Endothelial cell of umbilical vein (primary cell): ENCODE data around the gene EFNB3. TPM values are rescaled to one million over a fixed set of nuclear protein-coding genes. Genes with fewer than 3 reads are reported as not detected.

Source experiments
- BruUV-seq: library from RNA; stranded (reverse); fragments of 400-500 nt; replicated peaks from 2 replicates; lab custom pipeline; 2021; lab: Mats Ljungman, UMichigan
- CTCF ChIA-PET: fragments of 300-600, 350-600 bp; sonication (Branson Sonifier 250); formaldehyde crosslinking; loops from one replicate; lab custom pipeline; 2021; ENCODE audit warnings: antibody characterized with exemption, inconsistent platforms; lab: Charles Lee
- POLR2A ChIA-PET: fragments of 300-600, 350-600 bp; sonication (Branson Sonifier 250); formaldehyde crosslinking; loops from one replicate; lab custom pipeline; 2021; ENCODE audit warnings: antibody characterized with exemption, inconsistent platforms; lab: Charles Lee
- DNase-seq: peaks from one replicate; pipeline ENCODE4 v3.0.0-alpha.2; 2011; ENCODE audit warnings: low read depth, low spot score
- FAIRE-seq: peaks from 2 replicates; lab custom pipeline; 2011; peaks lifted over from hg19 to GRCh38; lab: Jason Lieb, UNC
- H2AFZ ChIP-seq: 2 replicates; pipeline ENCODE4 v1.6.0; 2012; ENCODE audit warnings: low read depth, low read length, control low read depth, inconsistent platforms
- H3K27ac ChIP-seq: 2 replicates; pipeline ENCODE4 v1.5.1; 2011; ENCODE audit warnings: low read depth, mild to moderate bottlenecking, control low read depth, low read length, moderate library complexity; ENCODE audit not compliant: insufficient read depth
- H3K27me3 ChIP-seq, 2 experiments: 2 replicates each; pipeline versions ENCODE4 v1.6.0 to v1.6.1; 2011; ENCODE audit warnings: low read length in 2 of 2, mixed read lengths in 1 of 2; ENCODE audit not compliant: control insufficient read depth in 2 of 2, insufficient read depth in 2 of 2
- H3K36me3 ChIP-seq, 2 experiments: 2 replicates in 1 of 2; 3 replicates in 1 of 2; pipeline ENCODE4 v1.5.1; 2011; ENCODE audit warnings: low read length in 2 of 2, mild to moderate bottlenecking in 1 of 2, moderate library complexity in 1 of 2; ENCODE audit not compliant: control insufficient read depth in 2 of 2, insufficient read depth in 2 of 2; ENCODE audit errors: extremely low read depth in 1 of 2
- H3K4me1 ChIP-seq: 3 replicates; pipeline ENCODE4 v1.5.1; 2011; ENCODE audit warnings: mild to moderate bottlenecking, low read length; ENCODE audit not compliant: control insufficient read depth, insufficient read depth; ENCODE audit errors: extremely low read depth
- H3K4me2 ChIP-seq: 2 replicates; pipeline ENCODE4 v1.6.1; 2011; ENCODE audit warnings: low read length, control low read depth, mixed read lengths; ENCODE audit not compliant: insufficient read depth
- H3K4me3 ChIP-seq, 3 experiments: fragments of 200-600 bp in 1 of 3; sonication (generic), shearing (Covaris generic) in 1 of 3; replicated peaks in 1 of 3; 2 replicates each; pipeline ENCODE4 v1.5.1; 2011 to 2016; ENCODE audit warnings: control low read depth in 3 of 3, low read length in 3 of 3, mild to moderate bottlenecking in 2 of 3, inconsistent platforms in 1 of 3, low read depth in 1 of 3, moderate library complexity in 1 of 3; ENCODE audit not compliant: insufficient read depth in 1 of 3
- H3K79me2 ChIP-seq: 2 replicates; pipeline ENCODE4 v1.6.0; 2012; ENCODE audit warnings: low read length, inconsistent platforms; ENCODE audit not compliant: control insufficient read depth, insufficient read depth
- H3K9ac ChIP-seq: replicated peaks from 2 replicates; pipeline ENCODE3; 2011; ENCODE audit warnings: low read length, control low read depth; ENCODE audit not compliant: insufficient read depth; ENCODE audit errors: extremely low read depth
- H3K9me1 ChIP-seq: replicated peaks from 3 replicates; pipeline ENCODE4 v1.6.0; 2011; ENCODE audit warnings: mild to moderate bottlenecking, low read length; ENCODE audit not compliant: control insufficient read depth, insufficient read depth; ENCODE audit errors: extremely low read depth
- H3K9me3 ChIP-seq: replicated peaks from 2 replicates; pipeline ENCODE4 v1.5.1; 2012; ENCODE audit warnings: low read length, inconsistent platforms; ENCODE audit not compliant: control insufficient read depth, insufficient read depth
- H4K20me1 ChIP-seq: replicated peaks from 2 replicates; pipeline ENCODE3; 2011; ENCODE audit warnings: mild to moderate bottlenecking, low read length; ENCODE audit not compliant: control insufficient read depth, insufficient read depth; ENCODE audit errors: extremely low read depth
- CTCF ChIP-seq, 2 donors: IDR thresholded peaks; 1 replicate in 1 of 2; 2 replicates in 1 of 2; pipeline ENCODE4 v1.5.1; 2011; ENCODE audit warnings: low read length in 2 of 2, mild to moderate bottlenecking in 2 of 2, moderate library complexity in 2 of 2, control low read depth in 1 of 2, inconsistent platforms in 1 of 2, low read depth in 1 of 2; ENCODE audit not compliant: insufficient read depth in 1 of 2; ENCODE audit errors: extremely low read depth in 1 of 2
- EZH2 ChIP-seq: IDR thresholded peaks from 2 replicates; pipeline ENCODE4 v1.6.1; 2012; ENCODE audit warnings: borderline replicate concordance, low read depth, mild to moderate bottlenecking, moderate library complexity, low read length, inconsistent platforms; ENCODE audit not compliant: severe bottlenecking
- FOS ChIP-seq: IDR thresholded peaks from 2 replicates; pipeline ENCODE4 v1.6.1; 2011; ENCODE audit warnings: mild to moderate bottlenecking, low read length, moderate library complexity, borderline replicate concordance; ENCODE audit not compliant: insufficient read depth
- GATA2 ChIP-seq: IDR thresholded peaks from 2 replicates; pipeline ENCODE4 v1.7.0; 2011; ENCODE audit warnings: low read depth, mild to moderate bottlenecking, moderate library complexity, mixed read lengths, low read length; ENCODE audit not compliant: insufficient read length, insufficient read depth
- JUN ChIP-seq: IDR thresholded peaks from 2 replicates; pipeline ENCODE4 v1.6.1; 2011; ENCODE audit warnings: borderline replicate concordance, low read depth; ENCODE audit not compliant: insufficient read length, insufficient read depth
- MAX ChIP-seq: IDR thresholded peaks from 2 replicates; pipeline ENCODE4 v1.6.1; 2011; ENCODE audit not compliant: insufficient read depth, insufficient read length
- MYC ChIP-seq: IDR thresholded peaks from one replicate; pipeline ENCODE4 v1.6.1; 2011; ENCODE audit warnings: mild to moderate bottlenecking, low read depth, low read length
- POLR2A ChIP-seq: IDR thresholded peaks from 2 replicates; pipeline ENCODE4 v1.6.1; 2012; ENCODE audit warnings: low read depth, mild to moderate bottlenecking, control low read depth, low read length
- POLR2AphosphoS5 ChIP-seq: IDR thresholded peaks from 2 replicates; pipeline ENCODE4 v1.6.1; 2012; ENCODE audit warnings: low read depth, mild to moderate bottlenecking, control low read depth, low read length, moderate library complexity; ENCODE audit not compliant: insufficient read depth
- dilution Hi-C: fragments of 300-500 bp; cut with MboI; formaldehyde crosslinking; loops from one replicate; pipeline ENCODE4 v1.15.0; 2019; ENCODE audit warnings: low sequenced_read_pairs; ENCODE audit not compliant: extremely low pct_ligation_motif_present
- intact Hi-C: fragments of 100-400 bp; cut with micrococcal nuclease; formaldehyde crosslinking; loops from one replicate; pipeline ENCODE4 v1.10.0; 2022
- polyA plus RNA-seq, 4 experiments: library from polyadenylated mRNA; depleted of rRNA in 3 of 4; stranded (reverse) in 3 of 4; unstranded in 1 of 4; fragments of >200 nt; gene quantifications; 2 replicates each; pipeline versions ENCODE4 v1.2.1 to v1.2.3, GENCODE V29; 2011 to 2012; ENCODE audit warnings: missing spikeins in 1 of 4
- total RNA-seq: library from RNA; stranded (reverse); gene quantifications from 2 replicates; pipeline ENCODE4 v1.2.3, GENCODE V29; 2021

The EFNB3 gene
- total and polyA plus RNA-seq, 2 donors (not counting 3 experiments of a cell fraction or from before 2014, with no cell fraction given): 1.1 to 2.9 TPM

GRCh38 chr17:7740481-7741001, 35.5 kb downstream of the EFNB3 start:
- H3K79me2 ChIP-seq: no peaks in the 10 kb centered on the region
- no peak overlapping the region for H3K4me2 ChIP-seq
- no peak overlapping the region for H3K9ac ChIP-seq
- intact Hi-C loops (loop anchor here (5.0 kb wide), 1 partner anchor 82 kb away; no protein-coding TSS in a partner anchor), dilution Hi-C loops (no loop called here)
- H3K4me3 ChIP-seq: no peak overlapping the region
- TF ChIP-seq MAX (no peak), JUN (no peak), POLR2A (no peak), POLR2AphosphoS5 (no peak), CTCF (IDR thresholded peaks at IDR 0.05; ENCODE audit: extremely low read depth in 1 of 2, insufficient read depth in 1 of 2, low read depth in 1 of 2, low read length in 2 of 2) (no peak), MYC (no peak), FOS (no peak), GATA2 (no peak), EZH2 (no peak)
- BruUV-seq: no TSS peak
- no peaks in the 10 kb centered on the region for H4K20me1 ChIP-seq
- H2AFZ ChIP-seq: no peak overlapping the region
- no peak overlapping the region for H3K27ac ChIP-seq
- ChIA-PET POLR2A (no interaction called here), CTCF (interaction anchor here (9.7 kb wide), 1 partner anchor 42 kb away, joined by 236 read pairs; no protein-coding TSS in a partner anchor)
- H3K4me1 ChIP-seq: peaks cover 7% of the 10 kb centered on the region
- H3K36me3 ChIP-seq: no peaks in the 10 kb centered on the region
- FAIRE-seq (no peak), DNase-seq (no peak)
- peaks cover 6 to 7% of the 10 kb centered on the region in 2 experiments for H3K27me3 ChIP-seq
- no peaks in the 10 kb centered on the region for H3K9me1 ChIP-seq
- H3K9me3 ChIP-seq: no peaks in the 10 kb centered on the region
